HG02973 (cell line): ENCODE data around the gene CAD.
"Not testable (repeated sequence)": the region's sequence is repeated elsewhere in the genome, so short reads cannot be mapped to it uniquely, and the experiment has no call there.

Experiments used
- ATAC-seq: cut with Tn5 transposase; IDR thresholded peaks from one replicate; pipeline ENCODE4 v1.9.1; 2021; ENCODE audit warnings: moderate library complexity; ENCODE audit not compliant: unreplicated experiment

Gene CAD

GRCh38 chr2:27198068-27198467, 19.1 kb upstream of the CAD start:
- ATAC-seq: not testable (repeated sequence)

- no peak for ATAC-seq
Observed at GRCh38 chr2:27198627-27199026, 18.5 kb upstream of the CAD start.

- no peak for ATAC-seq
Observed at GRCh38 chr2:27199241-27199640, 17.9 kb upstream of the CAD start.

GRCh38 chr2:27201675-27202074, 15.5 kb upstream of the CAD start:
- ATAC-seq: no peak

GRCh38 chr2:27202854-27203253, 14.3 kb upstream of the CAD start:
- ATAC-seq: no peak

- no peak for ATAC-seq
Observed at GRCh38 chr2:27203741-27204140, 13.4 kb upstream of the CAD start.

GRCh38 chr2:27204566-27204965, 12.6 kb upstream of the CAD start:
- ATAC-seq: no peak

- no peak for ATAC-seq
Observed at GRCh38 chr2:27205206-27205605, 12.0 kb upstream of the CAD start.

- ATAC-seq: no peak
Observed at GRCh38 chr2:27206346-27206745, 10.8 kb upstream of the CAD start.

- no peak for ATAC-seq
Observed at GRCh38 chr2:27208486-27209050, 8.6 kb upstream of the CAD start.

- ATAC-seq: no peak
Observed at GRCh38 chr2:27209621-27210401, 7.4 kb upstream of the CAD start.

GRCh38 chr2:27211241-27211942, 5.8 kb upstream of the CAD start:
- ATAC-seq: peak; percentile 56

GRCh38 chr2:27211943-27212625, 5.1 kb upstream of the CAD start, which contains the start of the genes ATRAID and SLC5A6:
Gene ATRAID (plus strand): TSS chr2:27212041. CDS start chr2:27212369, 328 bp downstream.
Gene SLC5A6 (minus strand): TSS chr2:27212268. CDS start chr2:27207650, 4,618 bp downstream.
- ATAC-seq: peak; percentile 74

GRCh38 chr2:27212626-27213471, 4.3 kb upstream of the CAD start:
- peak; percentile 11 for ATAC-seq

GRCh38 chr2:27214941-27215340, 2.2 kb upstream of the CAD start:
- no peak for ATAC-seq

- ATAC-seq: no peak
Observed at GRCh38 chr2:27216416-27217137, 592 bp upstream of the CAD start.

- ATAC-seq: no peak
Observed at GRCh38 chr2:27218614-27219013, 1.4 kb downstream of the CAD start.

- ATAC-seq: no peak
Observed at GRCh38 chr2:27219091-27219490, 1.9 kb downstream of the CAD start.

- no peak for ATAC-seq
Observed at GRCh38 chr2:27220091-27220490, 2.9 kb downstream of the CAD start.

- ATAC-seq: no peak
Observed at GRCh38 chr2:27221166-27221565, 4.0 kb downstream of the CAD start.
